VCaP (cell line): Measurements from ENCODE around the gene CALML4.
A peak's percentile ranks its signal among the peaks of the same experiment; 100 is the strongest.
"Not testable (repeated sequence)": the region's sequence is repeated elsewhere in the genome, so short reads cannot be mapped to it uniquely, and the experiment has no call there.

Experiments used
- H3K27ac ChIP-seq: fragments of 450-650 bp; 2 replicates; pipeline ENCODE4 v1.5.1; 2017
- CTCF ChIP-seq: fragments of 450-650 bp; conservative IDR thresholded peaks from 2 replicates; pipeline ENCODE4 v1.5.1; 2017; ENCODE audit warnings: mild to moderate bottlenecking, moderate library complexity

The CALML4 gene

GRCh38 chr15:68235022-68235421 is 29.9 kb upstream of the CALML4 start:
- no peak for TF ChIP-seq CTCF

GRCh38 chr15:68234520-68234919 is 29.4 kb upstream of the CALML4 start:
- not testable (repeated sequence) for H3K27ac ChIP-seq

More at GRCh38 chr15:68235022-68235421, 29.9 kb upstream of the CALML4 start:
- H3K27ac ChIP-seq = no peak overlapping the region

DNA sequence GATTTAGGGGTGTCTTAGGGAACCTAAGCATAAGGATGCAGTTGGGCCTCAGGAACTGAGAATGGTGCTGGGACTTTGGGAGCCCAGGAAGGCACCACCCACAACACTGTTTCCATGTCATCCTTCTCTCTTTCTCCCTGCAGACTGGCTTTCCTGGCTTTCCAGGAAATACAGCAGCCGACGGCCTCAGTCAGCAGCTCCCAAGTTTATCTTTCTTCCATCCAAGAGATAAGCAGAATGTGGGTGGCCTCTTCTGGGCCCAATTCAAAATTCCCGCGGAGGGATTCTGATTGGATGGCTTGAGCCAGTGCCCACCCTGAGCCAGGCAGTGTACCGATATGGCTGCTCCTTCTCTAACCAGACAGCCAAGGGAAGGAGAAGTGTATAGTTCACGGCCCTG is 28.9 kb upstream of the CALML4 start:
- TF ChIP-seq CTCF = no peak
- H3K27ac ChIP-seq = no peak overlapping the region

DNA sequence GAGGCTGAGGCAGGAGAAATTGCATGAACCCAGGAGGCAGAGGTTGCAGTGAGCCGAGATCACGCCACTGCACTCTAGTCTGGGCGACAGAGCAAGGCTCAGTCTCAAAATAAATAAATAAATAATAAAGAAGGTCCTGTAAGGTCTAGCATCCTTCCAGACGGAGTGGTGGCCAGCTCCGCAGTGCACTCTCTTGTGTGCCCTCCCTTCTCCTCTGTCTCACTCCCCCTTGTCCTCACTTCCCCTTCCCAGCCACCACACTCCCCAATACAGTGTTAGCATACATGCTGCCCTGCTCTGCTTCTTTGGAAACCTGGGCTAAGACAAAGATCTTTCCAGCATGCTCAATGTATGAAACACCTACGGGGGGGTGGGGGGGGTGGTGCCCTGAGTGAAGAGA is 27.8 kb upstream of the CALML4 start:
- TF ChIP-seq CTCF = no peak
- H3K27ac ChIP-seq = no peak overlapping the region

DNA sequence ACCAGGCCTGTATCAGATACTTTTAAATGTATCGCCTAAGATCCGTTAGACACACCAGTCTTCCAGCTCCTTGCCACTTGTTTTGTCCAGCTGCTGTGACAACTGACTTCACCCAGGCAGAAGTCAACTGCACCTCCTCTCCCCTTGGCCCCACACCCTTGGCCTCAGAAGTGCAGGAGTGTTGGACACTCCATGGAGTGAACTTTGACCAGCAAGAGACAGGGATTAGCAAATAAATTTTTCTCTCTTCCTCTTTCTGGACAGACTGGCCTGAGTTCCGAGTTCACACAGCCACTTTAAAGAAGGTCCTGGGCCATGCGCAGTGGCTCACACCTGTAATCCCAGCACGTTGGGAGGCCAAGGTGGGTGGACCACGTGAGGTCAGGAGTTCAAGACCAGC is 27.3 kb upstream of the CALML4 start:
- no peak for TF ChIP-seq CTCF
- H3K27ac ChIP-seq = no peak overlapping the region

DNA sequence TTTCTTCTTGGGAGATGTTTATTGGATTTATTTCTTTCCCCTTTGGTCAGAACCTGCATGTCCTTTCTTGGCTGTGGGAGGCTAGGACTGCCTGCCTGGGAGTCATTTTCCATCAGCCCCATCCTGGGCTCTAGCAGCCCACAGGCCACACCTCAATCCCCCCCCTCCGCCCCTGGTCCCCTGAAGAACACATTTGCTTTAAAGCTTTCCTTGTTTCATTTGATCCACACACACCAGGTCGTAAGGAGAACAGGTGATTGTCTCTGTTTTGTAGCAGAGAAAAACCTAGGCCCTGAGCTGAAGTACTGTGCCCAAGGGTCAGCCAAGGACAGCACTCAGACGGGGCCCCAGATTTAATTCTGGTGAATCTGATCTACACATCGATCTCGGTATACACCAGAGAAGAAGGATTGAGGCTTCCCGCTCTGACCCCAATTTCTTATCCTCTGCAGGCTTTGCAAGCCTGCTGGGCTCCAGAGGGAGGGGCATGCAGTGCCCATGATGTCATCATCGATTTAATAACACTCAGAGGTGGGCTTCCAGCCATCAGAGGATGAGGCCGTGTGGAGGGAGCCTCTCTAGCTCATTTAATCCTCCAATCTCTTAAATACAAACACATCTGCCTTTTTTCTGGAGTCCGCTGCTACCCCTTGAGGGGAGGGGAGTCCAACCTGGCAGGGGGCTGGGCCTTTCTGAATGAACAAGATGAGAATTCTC is 26.1 kb upstream of the CALML4 start:
- H3K27ac ChIP-seq = no peak overlapping the region; the same call in 1 of the 2 replicates
- TF ChIP-seq CTCF = no peak

DNA sequence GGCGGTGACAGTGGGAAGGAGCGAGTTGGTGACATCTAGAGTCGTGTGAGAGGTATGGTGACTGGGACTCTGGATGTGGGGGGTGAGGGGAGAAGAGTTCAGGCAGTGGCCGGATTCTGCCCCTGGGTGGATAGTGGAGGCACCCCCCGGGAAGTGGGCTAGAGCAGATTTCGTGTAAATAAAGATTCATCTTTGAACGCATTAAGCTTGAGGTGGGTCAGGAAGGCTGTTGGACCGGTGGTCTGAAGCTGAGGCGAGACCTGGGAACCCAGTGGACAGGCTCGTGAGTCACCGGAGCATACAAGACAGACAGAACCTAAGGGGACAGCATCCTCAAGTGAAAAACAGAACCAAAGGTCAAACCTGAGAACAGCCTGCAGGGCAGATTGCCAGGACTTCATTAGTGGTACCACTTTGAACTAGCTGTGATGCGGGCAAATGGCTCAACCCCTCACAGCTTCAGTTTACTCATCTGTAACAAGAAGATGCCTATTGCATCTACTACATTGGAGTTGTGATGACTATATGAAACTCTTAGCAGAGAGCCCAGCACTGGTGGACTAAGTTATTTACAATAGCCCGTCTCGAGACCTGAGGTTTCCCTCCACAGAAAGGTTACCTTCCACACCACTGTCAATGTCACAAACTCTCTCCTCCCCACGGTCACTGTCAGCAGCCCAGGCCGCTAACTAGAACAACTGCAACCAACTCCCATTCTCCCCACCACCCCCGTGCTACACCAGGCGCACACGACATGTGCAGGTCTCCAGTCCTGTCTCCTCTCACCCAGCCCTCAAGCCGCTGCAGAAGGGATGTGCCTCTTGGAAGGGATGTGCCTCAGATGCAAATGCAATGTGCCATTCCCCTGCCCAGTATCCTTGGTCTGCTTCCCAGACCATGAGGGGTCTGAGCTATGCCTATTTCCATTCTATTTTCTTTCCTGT is 25.3 kb upstream of the CALML4 start:
- peak overlapping the region; percentile 91 for H3K27ac ChIP-seq
- TF ChIP-seq CTCF = peak; percentile 36
